HEK293 (cell line): Measurements from ENCODE around the gene LETM1.

Experiments used
- CTCF ChIA-PET: fragments of 350-600 bp; formaldehyde crosslinking; extraction: SDS; loops from one replicate; lab custom pipeline; 2021; ENCODE audit warnings: antibody characterized with exemption; lab: Yijun Ruan, JAX
- POLR2A ChIA-PET: fragments of 300-600 bp; formaldehyde crosslinking; extraction: SDS; loops from one replicate; lab custom pipeline; 2020; ENCODE audit warnings: antibody characterized with exemption, inconsistent platforms; lab: Yijun Ruan, JAX
- H3K27ac ChIP-seq: fragments of 200-500 bp; sonication (Bioruptor generic); 2 replicates; pipeline ENCODE4 v1.5.1; 2014; ENCODE audit warnings: low read depth, low read length, control low read depth, inconsistent platforms; ENCODE audit errors: extremely low read depth
- H3K36me3 ChIP-seq, 2 experiments: fragments of 200-500 bp in 1 of 2; sonication (Bioruptor generic) in 1 of 2; 1 replicate in 1 of 2; 2 replicates in 1 of 2; pipeline ENCODE4 v1.5.1; 2014 to 2017; ENCODE audit warnings: inconsistent platforms in 2 of 2, low read length in 2 of 2; ENCODE audit not compliant: control insufficient read depth in 2 of 2, insufficient read depth in 1 of 2
- H3K4me1 ChIP-seq: fragments of 200-500 bp; sonication (Bioruptor generic); 2 replicates; pipeline ENCODE4 v1.5.1; 2014; ENCODE audit warnings: mild to moderate bottlenecking, low read length, inconsistent platforms; ENCODE audit not compliant: control insufficient read depth, insufficient read depth
- H3K4me3 ChIP-seq: 2 replicates; pipeline ENCODE4 v1.5.1; 2011; ENCODE audit warnings: low read depth, mild to moderate bottlenecking, control low read depth, low read length, moderate library complexity
- H3K9me3 ChIP-seq: fragments of 200-500 bp; sonication (Bioruptor generic); 2 replicates; pipeline ENCODE4 v1.5.1; 2014; ENCODE audit warnings: low read depth, low read length, inconsistent platforms; ENCODE audit not compliant: control insufficient read depth, insufficient read depth
- GLIS1 ChIP-seq: fragments of 450-650 bp; formaldehyde crosslinking; IDR thresholded peaks from 2 replicates; pipeline ENCODE4 v1.5.1; 2016; ENCODE audit warnings: missing biosample characterization, missing genetic modification characterization
- HOXA7 ChIP-seq: sonication (generic); formaldehyde crosslinking; IDR thresholded peaks from 2 replicates; pipeline ENCODE4 v1.8.1; 2022; ENCODE audit warnings: missing genetic modification reagents, borderline replicate concordance
- KLF1 ChIP-seq: fragments of 450-650 bp; formaldehyde crosslinking; IDR thresholded peaks from 2 replicates; pipeline ENCODE4 v1.5.1; 2016; ENCODE audit warnings: missing biosample characterization, missing genetic modification characterization
- KLF8 ChIP-seq: fragments of 450-650 bp; formaldehyde crosslinking; IDR thresholded peaks from 2 replicates; pipeline ENCODE4 v1.5.1; 2016; ENCODE audit warnings: missing biosample characterization, missing genetic modification characterization
- SCRT2 ChIP-seq: fragments of 450-650 bp; formaldehyde crosslinking; IDR thresholded peaks from 2 replicates; pipeline ENCODE4 v1.5.1; 2016; ENCODE audit warnings: missing biosample characterization, missing genetic modification characterization
- TCF7L2 ChIP-seq: IDR thresholded peaks from 2 replicates; pipeline ENCODE4 v1.6.1; 2011; ENCODE audit warnings: low read depth, mild to moderate bottlenecking, inconsistent platforms, low read length, moderate library complexity, borderline replicate concordance
- WT1 ChIP-seq: fragments of 450-650 bp; formaldehyde crosslinking; IDR thresholded peaks from 2 replicates; pipeline ENCODE4 v1.5.1; 2016; ENCODE audit warnings: missing biosample characterization, missing genetic modification characterization
- ZBTB8A ChIP-seq: fragments of 450-650 bp; formaldehyde crosslinking; IDR thresholded peaks from 2 replicates; pipeline ENCODE4 v1.5.1; 2016; ENCODE audit warnings: missing biosample characterization, missing genetic modification characterization
- ZNF155 ChIP-seq: fragments of 450-650 bp; formaldehyde crosslinking; IDR thresholded peaks from 2 replicates; pipeline ENCODE4 v1.5.1; 2016; ENCODE audit warnings: missing biosample characterization, missing genetic modification characterization
- ZNF19 ChIP-seq: fragments of 450-650 bp; formaldehyde crosslinking; IDR thresholded peaks from 2 replicates; pipeline ENCODE4; 2016; ENCODE audit warnings: missing biosample characterization, missing genetic modification characterization, low read depth
- ZNF214 ChIP-seq: fragments of 450-650 bp; formaldehyde crosslinking; IDR thresholded peaks from 2 replicates; pipeline ENCODE4 v1.5.1; 2017; ENCODE audit warnings: missing biosample characterization, mild to moderate bottlenecking, missing genetic modification characterization, borderline replicate concordance
- ZNF221 ChIP-seq: fragments of 450-650 bp; formaldehyde crosslinking; IDR thresholded peaks from 2 replicates; pipeline ENCODE4 v1.5.1; 2017; ENCODE audit warnings: missing biosample characterization, missing genetic modification characterization, borderline replicate concordance
- ZNF223 ChIP-seq: fragments of 450-650 bp; formaldehyde crosslinking; IDR thresholded peaks from 2 replicates; pipeline ENCODE4 v1.5.1; 2016; ENCODE audit warnings: missing biosample characterization, missing genetic modification characterization
- ZNF311 ChIP-seq: fragments of 450-650 bp; formaldehyde crosslinking; IDR thresholded peaks from 2 replicates; pipeline ENCODE4 v1.5.1; 2017; ENCODE audit warnings: missing biosample characterization, missing genetic modification characterization, borderline replicate concordance
- ZNF335 ChIP-seq: fragments of 450-650 bp; formaldehyde crosslinking; conservative IDR thresholded peaks from 2 replicates; pipeline ENCODE4 v1.5.1; 2016; ENCODE audit warnings: missing biosample characterization, missing genetic modification characterization
- ZNF529 ChIP-seq: fragments of 450-650 bp; formaldehyde crosslinking; IDR thresholded peaks from 2 replicates; pipeline ENCODE4 v1.5.1; 2017; ENCODE audit warnings: missing genetic modification characterization, missing biosample characterization; ENCODE audit not compliant: insufficient replicate concordance
- ZNF555 ChIP-seq: fragments of 450-650 bp; formaldehyde crosslinking; conservative IDR thresholded peaks from 2 replicates; pipeline ENCODE4 v1.5.1; 2017; ENCODE audit warnings: missing biosample characterization, mild to moderate bottlenecking, missing genetic modification characterization, inconsistent platforms
- ZNF626 ChIP-seq: fragments of 450-650 bp; sonication (Bioruptor Pico); formaldehyde crosslinking; IDR thresholded peaks from 2 replicates; pipeline ENCODE4 v1.5.1; 2018; ENCODE audit warnings: missing biosample characterization, missing genetic modification characterization, inconsistent platforms
- ZNF654 ChIP-seq: fragments of 450-650 bp; formaldehyde crosslinking; IDR thresholded peaks from 2 replicates; pipeline ENCODE4 v1.5.1; 2016; ENCODE audit warnings: low read depth, missing biosample characterization, missing genetic modification characterization
- ZSCAN30 ChIP-seq: fragments of 450-650 bp; IDR thresholded peaks from 2 replicates; pipeline ENCODE4 v1.5.1; 2018; ENCODE audit warnings: missing biosample characterization, mild to moderate bottlenecking, missing genetic modification characterization, moderate library complexity
- TF ChIP-seq, protein P1 (sequence below): fragments of 450-650 bp; formaldehyde crosslinking; IDR thresholded peaks from 2 replicates; pipeline ENCODE4 v1.5.0; 2017; ENCODE audit warnings: missing biosample characterization, missing genetic modification characterization, borderline replicate concordance
- TF ChIP-seq, protein P2 (sequence below): fragments of 450-650 bp; formaldehyde crosslinking; IDR thresholded peaks from 2 replicates; pipeline ENCODE4 v1.5.1; 2016; ENCODE audit warnings: missing biosample characterization, missing genetic modification characterization

Gene LETM1

DNA sequence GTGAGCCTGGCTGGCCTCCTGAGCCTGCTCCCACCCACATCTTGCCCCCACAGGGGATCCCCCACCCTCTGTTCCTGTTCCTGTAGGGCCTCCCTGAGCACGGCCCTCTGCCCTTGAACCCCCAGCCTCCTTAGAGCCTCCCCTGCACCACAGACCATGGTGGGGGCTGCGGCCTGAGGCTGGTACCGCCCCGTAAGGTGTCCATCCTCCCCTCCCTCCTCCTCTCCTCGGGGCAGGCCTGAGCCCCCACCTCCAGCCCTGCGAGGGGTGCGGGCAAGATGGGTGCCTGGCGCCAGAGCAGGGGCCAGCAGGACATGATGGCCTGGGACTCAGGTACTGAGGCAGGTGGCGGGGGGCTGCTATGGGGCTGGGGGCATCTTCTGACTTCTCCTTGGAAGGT, 91.3 kb downstream of the LETM1 start (continued):
- TF ChIP-seq, protein P1, sequence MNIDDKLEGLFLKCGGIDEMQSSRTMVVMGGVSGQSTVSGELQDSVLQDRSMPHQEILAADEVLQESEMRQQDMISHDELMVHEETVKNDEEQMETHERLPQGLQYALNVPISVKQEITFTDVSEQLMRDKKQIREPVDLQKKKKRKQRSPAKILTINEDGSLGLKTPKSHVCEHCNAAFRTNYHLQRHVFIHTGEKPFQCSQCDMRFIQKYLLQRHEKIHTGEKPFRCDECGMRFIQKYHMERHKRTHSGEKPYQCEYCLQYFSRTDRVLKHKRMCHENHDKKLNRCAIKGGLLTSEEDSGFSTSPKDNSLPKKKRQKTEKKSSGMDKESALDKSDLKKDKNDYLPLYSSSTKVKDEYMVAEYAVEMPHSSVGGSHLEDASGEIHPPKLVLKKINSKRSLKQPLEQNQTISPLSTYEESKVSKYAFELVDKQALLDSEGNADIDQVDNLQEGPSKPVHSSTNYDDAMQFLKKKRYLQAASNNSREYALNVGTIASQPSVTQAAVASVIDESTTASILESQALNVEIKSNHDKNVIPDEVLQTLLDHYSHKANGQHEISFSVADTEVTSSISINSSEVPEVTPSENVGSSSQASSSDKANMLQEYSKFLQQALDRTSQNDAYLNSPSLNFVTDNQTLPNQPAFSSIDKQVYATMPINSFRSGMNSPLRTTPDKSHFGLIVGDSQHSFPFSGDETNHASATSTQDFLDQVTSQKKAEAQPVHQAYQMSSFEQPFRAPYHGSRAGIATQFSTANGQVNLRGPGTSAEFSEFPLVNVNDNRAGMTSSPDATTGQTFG (tag by site-specific recombination): no peak
- no peak for TF ChIP-seq ZNF335 (tag by site-specific recombination)
- no peak for TF ChIP-seq ZNF223 (tag by site-specific recombination)
- no peak for TF ChIP-seq ZNF155
- TF ChIP-seq TCF7L2: no peak
- no peak for TF ChIP-seq ZNF19
- TF ChIP-seq GLIS1 (tag by site-specific recombination): no peak
- no peak for TF ChIP-seq ZNF214 (tag by site-specific recombination)
- no peak for TF ChIP-seq WT1
- TF ChIP-seq ZNF311 (tag by site-specific recombination): no peak
- TF ChIP-seq KLF8 (tag by site-specific recombination): no peak

DNA sequence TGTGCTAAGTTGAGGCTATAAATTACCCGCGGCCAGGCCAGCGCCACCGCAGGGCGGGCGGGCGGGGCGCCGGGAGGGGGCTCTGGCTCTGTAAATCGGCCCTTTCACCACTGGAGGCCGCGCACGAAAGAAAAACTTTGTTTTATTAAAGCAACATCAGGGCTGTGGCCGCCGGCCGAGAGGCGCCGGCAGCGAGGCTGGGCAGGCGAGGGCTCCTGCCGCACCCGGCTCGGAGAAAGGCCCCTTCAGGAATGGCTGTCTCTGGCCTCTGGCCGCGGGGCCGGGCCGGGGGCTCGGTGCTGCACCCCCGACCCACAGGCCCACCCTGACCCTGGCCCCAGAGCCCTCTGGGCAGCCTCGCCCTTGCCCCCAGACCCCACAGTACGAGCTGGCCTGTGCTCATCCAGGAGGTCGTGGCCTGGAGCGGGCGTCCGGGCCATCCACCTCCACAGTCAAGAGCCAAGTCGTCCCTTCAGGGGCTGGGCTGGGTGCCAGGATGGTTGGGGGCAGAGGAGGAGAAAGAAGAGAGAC, 92.3 kb downstream of the LETM1 start:
- POLR2A ChIA-PET: no interaction called here

DNA sequence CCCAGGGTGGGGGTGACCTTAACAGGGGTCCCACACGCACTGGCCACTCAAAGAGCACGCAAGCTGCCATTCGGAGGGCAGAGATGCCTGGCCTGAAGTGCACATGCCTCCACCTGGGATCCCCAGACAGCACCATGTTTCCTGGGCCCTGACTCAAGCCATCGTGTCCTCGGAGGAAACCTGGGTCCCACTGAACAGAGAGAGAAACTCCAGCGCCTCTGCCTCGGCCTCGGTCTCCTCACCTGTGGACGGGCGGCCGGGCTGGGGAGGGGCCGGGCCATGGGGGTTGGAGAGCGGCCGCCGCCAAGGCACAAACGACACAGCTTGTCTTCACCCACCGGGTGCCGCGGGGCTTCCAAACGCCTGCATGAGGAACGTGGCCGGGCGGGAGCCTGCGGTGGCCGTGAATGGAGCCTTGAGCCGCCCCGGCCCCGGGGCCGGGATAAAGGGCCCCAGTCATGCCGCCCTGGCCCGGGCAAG, 92.8 kb downstream of the LETM1 start:
- POLR2A ChIA-PET: no interaction called here
- Histone ChIP-seq H3K4me1 (no peaks in the 10 kb centered on the region), H3K4me3 (no peak overlapping the region)
- TF ChIP-seq ZNF626 (tag by site-specific recombination) (no peak), ZNF654 (tag by site-specific recombination) (no peak), ZBTB8A (tag by site-specific recombination) (peak; percentile 40; the same call in 1 of the 2 replicates), ZNF221 (tag by site-specific recombination) (no peak), SCRT2 (tag by site-specific recombination) (no peak), ZNF529 (tag by site-specific recombination) (no peak), KLF1 (0 out of 2 replicates have a peak, but pooled peaks have one; percentile 9)
- TF ChIP-seq, protein P1 (tag by site-specific recombination): no peak
- TF ChIP-seq, all 188 proteins: peak for 2
- no peaks in the 10 kb centered on the region for H3K9me3 ChIP-seq
- H3K36me3 ChIP-seq: no peaks in the 10 kb centered on the region
- CTCF ChIA-PET: no interaction called here
- H3K27ac ChIP-seq: peak overlapping the region; percentile 9; the same call in 1 of the 2 replicates

More for the DNA sequence above, 92.3 kb downstream of the LETM1 start:
- Histone ChIP-seq H3K36me3 (no peaks in the 10 kb centered on the region), H3K27ac (peak overlapping the region; percentile 58; the same call in 1 of the 2 replicates), H3K9me3 (no peaks in the 10 kb centered on the region), H3K4me3 (no peak overlapping the region), H3K4me1 (no peaks in the 10 kb centered on the region)
- no peak for TF ChIP-seq HOXA7 (CRISPR knock-in tag)
- no peak for TF ChIP-seq ZNF555 (tag by site-specific recombination)
- TF ChIP-seq ZNF335 (tag by site-specific recombination): 0 out of 2 replicates have a peak, but pooled peaks have one; percentile 24
- TF ChIP-seq, protein P2, sequence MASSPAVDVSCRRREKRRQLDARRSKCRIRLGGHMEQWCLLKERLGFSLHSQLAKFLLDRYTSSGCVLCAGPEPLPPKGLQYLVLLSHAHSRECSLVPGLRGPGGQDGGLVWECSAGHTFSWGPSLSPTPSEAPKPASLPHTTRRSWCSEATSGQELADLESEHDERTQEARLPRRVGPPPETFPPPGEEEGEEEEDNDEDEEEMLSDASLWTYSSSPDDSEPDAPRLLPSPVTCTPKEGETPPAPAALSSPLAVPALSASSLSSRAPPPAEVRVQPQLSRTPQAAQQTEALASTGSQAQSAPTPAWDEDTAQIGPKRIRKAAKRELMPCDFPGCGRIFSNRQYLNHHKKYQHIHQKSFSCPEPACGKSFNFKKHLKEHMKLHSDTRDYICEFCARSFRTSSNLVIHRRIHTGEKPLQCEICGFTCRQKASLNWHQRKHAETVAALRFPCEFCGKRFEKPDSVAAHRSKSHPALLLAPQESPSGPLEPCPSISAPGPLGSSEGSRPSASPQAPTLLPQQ (tag by site-specific recombination): no peak
- TF ChIP-seq ZSCAN30: 0 out of 2 replicates have a peak, but pooled peaks have one; percentile 34
- CTCF ChIA-PET: interaction anchor here (0.6 kb wide), 1 partner anchor 38 kb away, joined by 3 read pairs; no protein-coding TSS in a partner anchor
